Stomach (tissue), 4 donors: ENCODE data around the gene STX1B.

ENCODE experiments used
- EP300 ChIP-seq: sonication (generic); formaldehyde crosslinking; IDR thresholded peaks from one replicate; pipeline ENCODE4 v1.6.1; 2017; ENCODE audit warnings: antibody characterized with exemption
- POLR2A ChIP-seq, 4 donors: fragments of 450-650 bp; IDR thresholded peaks; one replicate each; pipeline ENCODE4 v1.6.1; 2016; ENCODE audit warnings: antibody characterized with exemption in 4 of 4, control low read depth in 2 of 4, mild to moderate bottlenecking in 1 of 4, moderate library complexity in 1 of 4
- POLR2AphosphoS5 ChIP-seq, 3 donors: sonication (generic); formaldehyde crosslinking; IDR thresholded peaks; one replicate each; pipeline ENCODE4 v1.6.1; 2016; ENCODE audit warnings: antibody characterized with exemption in 3 of 3
- TF ChIP-seq, protein P1 (sequence below), 7 experiments: fragments of 450-650 bp in 4 of 7; fragments of 200-600 bp in 3 of 7; sonication (generic) in 3 of 7; IDR thresholded peaks; one replicate each; pipeline ENCODE4 v1.5.1; 2016 to 2019; ENCODE audit warnings: antibody characterized with exemption in 7 of 7, control low read depth in 2 of 7, mild to moderate bottlenecking in 1 of 7

DNA sequence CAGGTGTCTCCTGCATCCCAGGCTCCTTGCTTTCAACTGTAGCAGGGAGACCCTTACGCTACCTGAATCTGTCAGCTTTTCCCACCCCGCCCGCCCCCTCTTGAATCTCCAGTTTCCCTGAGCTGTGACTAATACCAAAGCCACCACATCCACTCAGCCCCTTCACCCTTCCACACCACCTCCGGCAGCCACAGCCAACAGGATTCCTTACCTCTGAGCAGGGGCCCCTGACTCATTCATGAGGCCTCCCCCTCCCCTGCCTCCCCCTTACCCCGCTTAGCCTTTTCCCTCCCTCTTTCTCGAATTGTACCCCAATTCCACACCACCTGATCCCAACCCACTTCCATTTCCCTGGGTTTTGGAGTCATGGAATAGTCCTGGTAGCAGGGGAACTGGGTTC, 2.3 kb downstream of the STX1B start:
- TF ChIP-seq EP300 (no peak), POLR2AphosphoS5 (IDR thresholded peaks at IDR 0.05) (no peak), POLR2A (IDR thresholded peaks at IDR 0.05) (no peak)
- TF ChIP-seq, protein P1, sequence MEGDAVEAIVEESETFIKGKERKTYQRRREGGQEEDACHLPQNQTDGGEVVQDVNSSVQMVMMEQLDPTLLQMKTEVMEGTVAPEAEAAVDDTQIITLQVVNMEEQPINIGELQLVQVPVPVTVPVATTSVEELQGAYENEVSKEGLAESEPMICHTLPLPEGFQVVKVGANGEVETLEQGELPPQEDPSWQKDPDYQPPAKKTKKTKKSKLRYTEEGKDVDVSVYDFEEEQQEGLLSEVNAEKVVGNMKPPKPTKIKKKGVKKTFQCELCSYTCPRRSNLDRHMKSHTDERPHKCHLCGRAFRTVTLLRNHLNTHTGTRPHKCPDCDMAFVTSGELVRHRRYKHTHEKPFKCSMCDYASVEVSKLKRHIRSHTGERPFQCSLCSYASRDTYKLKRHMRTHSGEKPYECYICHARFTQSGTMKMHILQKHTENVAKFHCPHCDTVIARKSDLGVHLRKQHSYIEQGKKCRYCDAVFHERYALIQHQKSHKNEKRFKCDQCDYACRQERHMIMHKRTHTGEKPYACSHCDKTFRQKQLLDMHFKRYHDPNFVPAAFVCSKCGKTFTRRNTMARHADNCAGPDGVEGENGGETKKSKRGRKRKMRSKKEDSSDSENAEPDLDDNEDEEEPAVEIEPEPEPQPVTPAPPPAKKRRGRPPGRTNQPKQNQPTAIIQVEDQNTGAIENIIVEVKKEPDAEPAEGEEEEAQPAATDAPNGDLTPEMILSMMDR (IDR thresholded peaks at IDR 0.05): no peak
